ENCODE data around the gene APC. TPM values are rescaled to one million over a fixed set of nuclear protein-coding genes. Genes with fewer than 3 reads are reported as not detected.

APC gene
- total and polyA plus RNA-seq, 10 of the 15 experiments (the other 5 are each of a cell fraction or from before 2014, with no cell fraction given) = 3.2 to 23.3 (median 13.8) TPM

DNA sequence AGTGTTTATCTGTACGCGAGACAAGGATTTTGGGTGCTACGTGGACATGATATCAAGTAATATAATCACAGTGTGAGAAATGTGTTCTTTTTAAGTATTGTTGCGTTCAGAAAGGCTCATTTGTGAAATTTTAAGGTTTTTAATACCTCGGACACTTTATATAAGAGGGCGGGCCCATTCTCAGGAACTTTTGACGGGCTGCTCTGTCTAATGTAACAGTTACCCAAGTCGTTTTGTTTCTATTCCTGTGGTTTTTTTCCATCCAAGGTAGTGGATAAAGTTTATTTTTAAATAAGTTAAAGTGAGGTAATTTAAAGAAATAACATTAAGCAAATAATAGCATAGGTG lies 123.9 kb downstream of the APC start:
- Histone ChIP-seq H3K4me3 (peak overlapping the region; percentile 94), H3K27me3 (replicated peaks in 1 of 2; ENCODE audit: control insufficient read depth in 2 of 2, insufficient read depth in 2 of 2, low read length in 1 of 2) (no peaks in the 10 kb centered on the region), H3K9ac (ENCODE audit: control insufficient read depth, insufficient read depth, low read length) (peak overlapping the region; percentile 97), H3K36me3 (ENCODE audit: control insufficient read depth in 2 of 2, insufficient read depth in 2 of 2, low read length in 1 of 2) (peaks cover 2 to 11% of the 10 kb centered on the region in 2 experiments; a peak in 1 of 4 replicates), H3K4me2 (ENCODE audit: control insufficient read depth, insufficient read depth) (peak overlapping the region; percentile 93), H3K27ac (ENCODE audit: control insufficient read depth, insufficient read depth) (peak overlapping the region; percentile 90), H3K9me3 (replicated peaks; ENCODE audit: control insufficient read depth, insufficient read depth, low read length) (no peaks in the 10 kb centered on the region), H3K4me1 (ENCODE audit: control insufficient read depth, insufficient read depth, low read length) (peaks cover 8% of the 10 kb centered on the region), H4K20me1 (ENCODE audit: control insufficient read depth, insufficient read depth) (no peaks in the 10 kb centered on the region), H3K79me2 (ENCODE audit: control insufficient read depth, insufficient read depth, low read length) (peaks cover 38% of the 10 kb centered on the region), H2AFZ (ENCODE audit: control insufficient read depth, low read depth, low read length) (peak overlapping the region; percentile 77)
- ChIA-PET POLR2A (interaction anchor here (0.5 to 1.6 kb wide), 6 partner anchors 13 to 148 kb away, joined by 3 to 15 read pairs (median 4); no protein-coding TSS in a partner anchor), CTCF (interaction anchor here (1.1 to 2.1 kb wide), 3 partner anchors 45 to 310 kb away, joined by 4 to 7 read pairs (median 4); no protein-coding TSS in a partner anchor), RAD21 (ENCODE audit: unreplicated experiment) (interaction anchor here (0.5 to 1.7 kb wide), 3 partner anchors 13 to 114 kb away, joined by 3 to 7 read pairs (median 3); no protein-coding TSS in a partner anchor), SMC1A (ENCODE audit: uncharacterized antibody, unreplicated experiment) (interaction anchor here (0.7 to 1.9 kb wide), 5 partner anchors 17 to 108 kb away, joined by 3 to 12 read pairs (median 3); partner anchors contain the start of gene REEP5)
- in situ Hi-C loops (cut with MboI) = loop anchor here (5.0 kb wide), 1 partner anchor 106 kb away; no protein-coding TSS in a partner anchor
- intact Hi-C loops (cut with micrococcal nuclease; ENCODE audit: unreplicated experiment) = loop anchor here (2.0 to 5.0 kb wide), 2 partner anchors 61 to 107 kb away; partner anchors contain the start of gene REEP5
- TF ChIP-seq YY1 (IDR thresholded peaks at IDR 0.05; ENCODE audit: low read depth, low read length) = no peak
- no peak for TF ChIP-seq SP1 (IDR thresholded peaks at IDR 0.05; ENCODE audit: low read depth, low read length)
- TF ChIP-seq YBX1 (IDR thresholded peaks at IDR 0.05) = no peak
- no peak for TF ChIP-seq POLR2A (IDR thresholded peaks at IDR 0.05; ENCODE audit: low read depth, low read length)
- no peak for TF ChIP-seq ZNF24 (IDR thresholded peaks at IDR 0.05)
- TF ChIP-seq NFYA (IDR thresholded peaks at IDR 0.05; ENCODE audit: borderline replicate concordance, low read depth, low read length) = no peak
- TF ChIP-seq, protein P1, sequence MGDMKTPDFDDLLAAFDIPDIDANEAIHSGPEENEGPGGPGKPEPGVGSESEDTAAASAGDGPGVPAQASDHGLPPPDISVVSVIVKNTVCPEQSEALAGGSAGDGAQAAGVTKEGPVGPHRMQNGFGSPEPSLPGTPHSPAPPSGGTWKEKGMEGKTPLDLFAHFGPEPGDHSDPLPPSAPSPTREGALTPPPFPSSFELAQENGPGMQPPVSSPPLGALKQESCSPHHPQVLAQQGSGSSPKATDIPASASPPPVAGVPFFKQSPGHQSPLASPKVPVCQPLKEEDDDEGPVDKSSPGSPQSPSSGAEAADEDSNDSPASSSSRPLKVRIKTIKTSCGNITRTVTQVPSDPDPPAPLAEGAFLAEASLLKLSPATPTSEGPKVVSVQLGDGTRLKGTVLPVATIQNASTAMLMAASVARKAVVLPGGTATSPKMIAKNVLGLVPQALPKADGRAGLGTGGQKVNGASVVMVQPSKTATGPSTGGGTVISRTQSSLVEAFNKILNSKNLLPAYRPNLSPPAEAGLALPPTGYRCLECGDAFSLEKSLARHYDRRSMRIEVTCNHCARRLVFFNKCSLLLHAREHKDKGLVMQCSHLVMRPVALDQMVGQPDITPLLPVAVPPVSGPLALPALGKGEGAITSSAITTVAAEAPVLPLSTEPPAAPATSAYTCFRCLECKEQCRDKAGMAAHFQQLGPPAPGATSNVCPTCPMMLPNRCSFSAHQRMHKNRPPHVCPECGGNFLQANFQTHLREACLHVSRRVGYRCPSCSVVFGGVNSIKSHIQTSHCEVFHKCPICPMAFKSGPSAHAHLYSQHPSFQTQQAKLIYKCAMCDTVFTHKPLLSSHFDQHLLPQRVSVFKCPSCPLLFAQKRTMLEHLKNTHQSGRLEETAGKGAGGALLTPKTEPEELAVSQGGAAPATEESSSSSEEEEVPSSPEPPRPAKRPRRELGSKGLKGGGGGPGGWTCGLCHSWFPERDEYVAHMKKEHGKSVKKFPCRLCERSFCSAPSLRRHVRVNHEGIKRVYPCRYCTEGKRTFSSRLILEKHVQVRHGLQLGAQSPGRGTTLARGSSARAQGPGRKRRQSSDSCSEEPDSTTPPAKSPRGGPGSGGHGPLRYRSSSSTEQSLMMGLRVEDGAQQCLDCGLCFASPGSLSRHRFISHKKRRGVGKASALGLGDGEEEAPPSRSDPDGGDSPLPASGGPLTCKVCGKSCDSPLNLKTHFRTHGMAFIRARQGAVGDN (IDR thresholded peaks at IDR 0.05) = no peak
- TF ChIP-seq, protein P2, sequence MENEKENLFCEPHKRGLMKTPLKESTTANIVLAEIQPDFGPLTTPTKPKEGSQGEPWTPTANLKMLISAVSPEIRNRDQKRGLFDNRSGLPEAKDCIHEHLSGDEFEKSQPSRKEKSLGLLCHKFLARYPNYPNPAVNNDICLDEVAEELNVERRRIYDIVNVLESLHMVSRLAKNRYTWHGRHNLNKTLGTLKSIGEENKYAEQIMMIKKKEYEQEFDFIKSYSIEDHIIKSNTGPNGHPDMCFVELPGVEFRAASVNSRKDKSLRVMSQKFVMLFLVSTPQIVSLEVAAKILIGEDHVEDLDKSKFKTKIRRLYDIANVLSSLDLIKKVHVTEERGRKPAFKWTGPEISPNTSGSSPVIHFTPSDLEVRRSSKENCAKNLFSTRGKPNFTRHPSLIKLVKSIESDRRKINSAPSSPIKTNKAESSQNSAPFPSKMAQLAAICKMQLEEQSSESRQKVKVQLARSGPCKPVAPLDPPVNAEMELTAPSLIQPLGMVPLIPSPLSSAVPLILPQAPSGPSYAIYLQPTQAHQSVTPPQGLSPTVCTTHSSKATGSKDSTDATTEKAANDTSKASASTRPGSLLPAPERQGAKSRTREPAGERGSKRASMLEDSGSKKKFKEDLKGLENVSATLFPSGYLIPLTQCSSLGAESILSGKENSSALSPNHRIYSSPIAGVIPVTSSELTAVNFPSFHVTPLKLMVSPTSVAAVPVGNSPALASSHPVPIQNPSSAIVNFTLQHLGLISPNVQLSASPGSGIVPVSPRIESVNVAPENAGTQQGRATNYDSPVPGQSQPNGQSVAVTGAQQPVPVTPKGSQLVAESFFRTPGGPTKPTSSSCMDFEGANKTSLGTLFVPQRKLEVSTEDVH (IDR thresholded peaks at IDR 0.05; ENCODE audit: low read depth, partially characterized antibody) = no peak
- no peak for TF ChIP-seq NFYB (IDR thresholded peaks at IDR 0.05; ENCODE audit: insufficient read depth, low read depth, low read length)
- TF ChIP-seq RAD21 (IDR thresholded peaks at IDR 0.05; ENCODE audit: insufficient read depth, low read depth, low read length) = no peak
- no peak for TF ChIP-seq IRF5 (IDR thresholded peaks at IDR 0.05; ENCODE audit: borderline replicate concordance)
- no peak for TF ChIP-seq TCF3 (IDR thresholded peaks at IDR 0.05; ENCODE audit: borderline replicate concordance, insufficient read depth, low read depth, low read length)
- no peak for TF ChIP-seq USF1 (IDR thresholded peaks at IDR 0.05; ENCODE audit: borderline replicate concordance, extremely low read length, insufficient read depth, low read depth, low read length)
- no peak for ATAC-seq
- BruUV-seq (replicated peaks) = TSS peak; percentile 68
- FAIRE-seq = no peak
- DNase-seq (ENCODE audit: low read depth, low spot score) = no peak
- WGBS (ENCODE audit: insufficient coverage, insufficient replicate concordance, low lambda C conversion rate, missing lambda C conversion rate) = under 1% methylated on average over 8 of the region's 8 CpGs

All from GM12878 (cell line).